Nephron (organoid): ENCODE measurements around the gene WHRN.

Source experiments
- H3K27ac Mint-ChIP-seq, 3 experiments: 2 replicates each; pipeline ENCODE4 v1.8.0; 2020; ENCODE audit warnings: mixed read lengths in 3 of 3, mild to moderate bottlenecking in 2 of 3, moderate library complexity in 1 of 3
- H3K27me3 Mint-ChIP-seq: 2 replicates; pipeline ENCODE4 v1.8.0; 2021; ENCODE audit warnings: low read depth, mild to moderate bottlenecking, moderate library complexity, mixed read lengths
- H3K36me3 Mint-ChIP-seq: 2 replicates; pipeline ENCODE4 v1.8.0; 2020; ENCODE audit warnings: low read depth, mixed read lengths
- H3K4me1 Mint-ChIP-seq: 2 replicates; pipeline ENCODE4 v1.8.0; 2020; ENCODE audit warnings: mixed read lengths
- H3K4me3 Mint-ChIP-seq, 3 experiments: 2 replicates each; pipeline ENCODE4 v1.8.0; 2020; ENCODE audit warnings: mild to moderate bottlenecking in 3 of 3, mixed read lengths in 3 of 3, moderate library complexity in 2 of 3
- H3K9me3 Mint-ChIP-seq: 2 replicates; pipeline ENCODE4 v1.8.0; 2020; ENCODE audit warnings: mixed read lengths
- CTCF ChIP-seq, 3 experiments: fragments of 200-600 bp; sonication (generic); IDR thresholded peaks; one replicate each; pipeline ENCODE4 v1.5.0; 2021; ENCODE audit warnings: antibody characterized with exemption in 3 of 3; ENCODE audit not compliant: unreplicated experiment in 3 of 3

The WHRN gene

GRCh38 chr9:114470581-114470980, 34.7 kb downstream of the WHRN start:
- Mint-ChIP-seq H3K27ac (no peak overlapping the region), H3K4me1 (no peaks in the 10 kb centered on the region), H3K27me3 (peaks cover 7% of the 10 kb centered on the region), H3K36me3 (peaks cover 27% of the 10 kb centered on the region), H3K4me3 (no peak overlapping the region), H3K9me3 (peaks cover 2% of the 10 kb centered on the region)
- TF ChIP-seq CTCF (IDR thresholded peaks at IDR 0.05; ENCODE audit: unreplicated experiment in 3 of 3) = no peak

GRCh38 chr9:114470121-114470520, 35.2 kb downstream of the WHRN start:
- TF ChIP-seq CTCF (IDR thresholded peaks at IDR 0.05; ENCODE audit: unreplicated experiment in 3 of 3) = no peak
- no peak overlapping the region for H3K4me3 Mint-ChIP-seq
- no peaks in the 10 kb centered on the region for H3K4me1 Mint-ChIP-seq
- H3K9me3 Mint-ChIP-seq = peaks cover 2% of the 10 kb centered on the region
- peaks cover 30% of the 10 kb centered on the region for H3K36me3 Mint-ChIP-seq
- H3K27ac Mint-ChIP-seq = no peak overlapping the region
- H3K27me3 Mint-ChIP-seq = peaks cover 7% of the 10 kb centered on the region

- Mint-ChIP-seq H3K4me3 (no peak overlapping the region), H3K9me3 (peaks cover 2% of the 10 kb centered on the region), H3K4me1 (no peaks in the 10 kb centered on the region), H3K27ac (no peak overlapping the region), H3K27me3 (peaks cover 6% of the 10 kb centered on the region), H3K36me3 (peaks cover 33% of the 10 kb centered on the region)
- no peak for TF ChIP-seq CTCF (IDR thresholded peaks at IDR 0.05; ENCODE audit: unreplicated experiment in 3 of 3)
Observed at GRCh38 chr9:114469091-114469853, 36.0 kb downstream of the WHRN start.

GRCh38 chr9:114467910-114468309, 37.4 kb downstream of the WHRN start:
- Mint-ChIP-seq H3K4me3 (no peak overlapping the region), H3K9me3 (peaks cover 2% of the 10 kb centered on the region), H3K27ac (no peak overlapping the region), H3K4me1 (no peaks in the 10 kb centered on the region), H3K27me3 (peaks cover 4% of the 10 kb centered on the region), H3K36me3 (peaks cover 37% of the 10 kb centered on the region)
- TF ChIP-seq CTCF (IDR thresholded peaks at IDR 0.05; ENCODE audit: unreplicated experiment in 3 of 3) = no peak

GRCh38 chr9:114467226-114467750, 38.0 kb downstream of the WHRN start:
- no peak overlapping the region for H3K4me3 Mint-ChIP-seq
- H3K27me3 Mint-ChIP-seq = peaks cover 4% of the 10 kb centered on the region
- peaks cover 2% of the 10 kb centered on the region for H3K9me3 Mint-ChIP-seq
- no peaks in the 10 kb centered on the region for H3K4me1 Mint-ChIP-seq
- TF ChIP-seq CTCF (IDR thresholded peaks at IDR 0.05; ENCODE audit: unreplicated experiment in 3 of 3) = no peak
- no peak overlapping the region for H3K27ac Mint-ChIP-seq
- H3K36me3 Mint-ChIP-seq = peaks cover 34% of the 10 kb centered on the region
